Measurements from ENCODE around the gene TMEM31.

TMEM31 gene

DNA sequence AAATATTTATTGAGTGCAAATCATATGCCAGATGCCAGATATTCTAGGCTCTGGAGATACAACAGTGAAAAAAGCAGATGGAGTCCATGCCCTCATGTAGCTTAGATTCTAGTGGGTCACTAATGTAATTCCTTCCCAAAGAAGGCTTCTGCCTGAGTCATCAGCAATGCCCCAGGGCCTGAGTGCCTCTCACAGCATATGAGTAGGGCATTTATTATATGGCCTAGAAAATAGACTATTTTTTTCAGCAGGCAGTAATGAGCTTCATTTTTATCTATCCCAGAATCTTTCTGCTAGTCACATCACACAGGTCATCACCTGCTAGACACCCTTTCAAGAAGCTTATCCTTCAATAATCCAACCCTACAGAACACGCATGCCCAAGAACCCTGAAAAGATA is 22.3 kb downstream of the TMEM31 start:
- Histone ChIP-seq H3K36me3 (no peaks in the 10 kb centered on the region), H4K20me1 (no peaks in the 10 kb centered on the region), H3K4me1 (peaks cover 0 to 34% (median 17%) of the 10 kb centered on the region in 10 experiments; a peak in 14 of 20 replicates), H3K4me3 (no peak overlapping the region), H3K9me3 (replicated peaks in 1 of 11) (no peaks in the 10 kb centered on the region), H3K9ac (no peak overlapping the region), H3K27ac (no peak overlapping the region), H3K4me2 (no peak overlapping the region), H3K27me3 (peaks cover 0 to 24% (median 9%) of the 10 kb centered on the region in 11 experiments; a peak in 12 of 22 replicates)
- TF ChIP-seq Cebpa-rat (IDR thresholded peaks at IDR 0.05), result no peak

GRCh38 chrX:103734125-103734760 is 23.5 kb downstream of the TMEM31 start:
- H3K36me3 ChIP-seq, result no peaks in the 10 kb centered on the region
- peaks cover 0 to 12% (median 0%) of the 10 kb centered on the region in 11 experiments; a peak in 6 of 22 replicates for H3K27me3 ChIP-seq
- no peak overlapping the region for H3K4me2 ChIP-seq
- no peak overlapping the region for H3K27ac ChIP-seq
- TF ChIP-seq Cebpa-rat (IDR thresholded peaks at IDR 0.05), result no peak
- no peak overlapping the region for H3K4me3 ChIP-seq
- no peaks in the 10 kb centered on the region for H4K20me1 ChIP-seq
- no peaks in the 10 kb centered on the region for H3K9me3 ChIP-seq (replicated peaks in 1 of 11)
- H3K4me1 ChIP-seq, result peaks cover 0 to 29% (median 16%) of the 10 kb centered on the region in 10 experiments; a peak in 14 of 20 replicates
- H3K9ac ChIP-seq, result no peak overlapping the region

GRCh38 chrX:103737696-103738095 is 27.0 kb downstream of the TMEM31 start:
- TF ChIP-seq Cebpa-rat (IDR thresholded peaks at IDR 0.05), result no peak
- H3K9ac ChIP-seq, result no peak overlapping the region

DNA sequence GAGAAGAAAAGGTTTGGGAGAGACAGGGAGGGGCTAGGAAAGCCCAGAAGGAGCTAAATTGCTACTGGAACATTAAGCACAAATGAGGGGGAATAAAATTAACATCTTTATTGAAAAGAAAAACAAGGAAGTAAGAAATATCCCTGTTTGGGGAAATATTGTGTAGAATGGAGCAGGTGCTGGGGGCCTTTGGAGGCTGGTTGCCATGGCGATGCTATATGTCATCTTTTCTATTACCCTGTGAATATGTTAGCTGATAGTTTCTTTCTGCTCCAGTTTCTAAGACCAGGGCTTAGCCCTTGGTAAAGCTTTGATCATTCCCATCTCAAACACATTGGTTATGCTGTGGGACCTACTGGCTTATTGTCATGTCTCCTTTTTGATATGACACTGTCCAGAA is 28.7 kb downstream of the TMEM31 start:
- Histone ChIP-seq H4K20me1 (no peaks in the 10 kb centered on the region), H3K36me3 (no peaks in the 10 kb centered on the region), H3K9me3 (replicated peaks in 1 of 11) (no peaks in the 10 kb centered on the region), H3K4me1 (no peaks in the 10 kb centered on the region), H3K27ac (no peak overlapping the region), H3K27me3 (peaks cover 0 to 21% (median 0%) of the 10 kb centered on the region in 11 experiments; a peak in 7 of 22 replicates), H3K9ac (no peak overlapping the region), H3K4me3 (no peak overlapping the region), H3K4me2 (no peak overlapping the region)
- TF ChIP-seq Cebpa-rat (IDR thresholded peaks at IDR 0.05), result no peak

More at GRCh38 chrX:103737696-103738095, 27.0 kb downstream of the TMEM31 start:
- no peaks in the 10 kb centered on the region for H3K9me3 ChIP-seq (replicated peaks in 1 of 11)
- no peaks in the 10 kb centered on the region for H3K4me1 ChIP-seq
- no peaks in the 10 kb centered on the region for H4K20me1 ChIP-seq
- H3K4me3 ChIP-seq, result no peak overlapping the region
- H3K4me2 ChIP-seq, result no peak overlapping the region
- H3K36me3 ChIP-seq, result no peaks in the 10 kb centered on the region
- H3K27ac ChIP-seq, result no peak overlapping the region
- H3K27me3 ChIP-seq, result peaks cover 0 to 16% (median 0%) of the 10 kb centered on the region in 11 experiments; a peak in 7 of 22 replicates

DNA sequence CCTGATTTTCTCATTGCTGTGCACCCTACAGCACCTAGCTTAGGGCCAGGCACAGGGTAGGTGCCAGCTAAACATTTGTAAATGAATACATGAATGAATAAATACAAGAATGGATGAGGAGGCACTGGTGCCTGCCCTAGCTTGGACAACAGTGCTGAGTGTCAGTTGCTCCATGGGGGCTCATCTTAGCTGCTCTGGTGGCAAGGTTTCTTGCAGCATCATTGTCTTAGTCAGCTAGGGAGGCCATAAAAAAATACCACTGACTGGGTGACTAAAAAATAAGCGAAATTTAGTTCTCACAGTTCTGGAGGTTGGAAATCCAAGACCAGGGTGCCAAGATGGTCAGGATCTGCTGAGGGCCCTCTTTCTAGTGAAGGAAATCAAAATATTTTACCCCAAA is 31.2 kb downstream of the TMEM31 start:
- no peak overlapping the region for H3K9ac ChIP-seq

GRCh38 chrX:103742339-103742738 is 31.6 kb downstream of the TMEM31 start:
- Histone ChIP-seq H3K9ac (no peak overlapping the region), H3K36me3 (no peaks in the 10 kb centered on the region), H3K4me3 (no peak overlapping the region), H3K4me1 (no peaks in the 10 kb centered on the region), H4K20me1 (no peaks in the 10 kb centered on the region), H3K27ac (no peak overlapping the region), H3K9me3 (replicated peaks in 1 of 11) (no peaks in the 10 kb centered on the region), H3K4me2 (no peak overlapping the region), H3K27me3 (peaks cover 0 to 21% (median 0%) of the 10 kb centered on the region in 11 experiments; a peak in 6 of 22 replicates)
- TF ChIP-seq Cebpa-rat (IDR thresholded peaks at IDR 0.05), result no peak

More for the DNA sequence above, 31.2 kb downstream of the TMEM31 start:
- Histone ChIP-seq H3K4me1 (no peaks in the 10 kb centered on the region), H4K20me1 (no peaks in the 10 kb centered on the region), H3K27me3 (peaks cover 0 to 21% (median 0%) of the 10 kb centered on the region in 11 experiments; a peak in 6 of 22 replicates), H3K36me3 (no peaks in the 10 kb centered on the region), H3K9me3 (replicated peaks in 1 of 11) (no peaks in the 10 kb centered on the region), H3K4me2 (no peak overlapping the region), H3K27ac (no peak overlapping the region), H3K4me3 (no peak overlapping the region)
- TF ChIP-seq Cebpa-rat (IDR thresholded peaks at IDR 0.05), result no peak

- no peak for TF ChIP-seq Cebpa-rat (IDR thresholded peaks at IDR 0.05)
- H3K4me1 ChIP-seq, result no peaks in the 10 kb centered on the region
- H3K4me3 ChIP-seq, result no peak overlapping the region
These were observed 36.5 kb downstream of the TMEM31 start for GRCh38 chrX:103747163-103747562.

DNA sequence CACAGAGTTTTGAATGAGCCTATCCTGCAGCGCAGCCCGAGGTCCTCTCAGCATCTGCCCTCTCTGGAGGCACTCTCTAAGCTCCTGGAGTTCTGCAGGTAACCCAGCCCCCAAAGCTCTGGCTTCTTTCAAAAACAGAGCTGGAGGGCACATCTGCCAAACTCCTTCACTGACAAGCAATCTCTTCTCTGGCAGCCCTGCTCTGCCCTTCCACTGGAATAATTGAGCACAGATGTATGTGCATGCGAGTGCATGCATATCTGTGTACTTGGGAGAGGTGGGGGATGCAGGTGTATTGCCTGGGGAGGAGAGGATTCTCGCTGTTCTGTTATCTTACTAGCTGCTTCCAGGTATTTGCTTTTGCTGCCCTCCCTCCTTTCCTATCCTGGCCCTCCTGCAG is 43.7 kb downstream of the TMEM31 start:
- Histone ChIP-seq H4K20me1 (no peaks in the 10 kb centered on the region), H3K36me3 (no peaks in the 10 kb centered on the region)
- no peak for TF ChIP-seq Cebpa-rat (IDR thresholded peaks at IDR 0.05)

More at GRCh38 chrX:103747163-103747562, 36.5 kb downstream of the TMEM31 start:
- Histone ChIP-seq H3K9me3 (replicated peaks in 1 of 11) (no peaks in the 10 kb centered on the region), H3K4me2 (no peak overlapping the region), H3K27me3 (peaks cover 0 to 10% (median 0%) of the 10 kb centered on the region in 11 experiments; a peak in 5 of 22 replicates), H3K9ac (no peak overlapping the region), H4K20me1 (no peaks in the 10 kb centered on the region), H3K27ac (no peak overlapping the region), H3K36me3 (no peaks in the 10 kb centered on the region)

DNA sequence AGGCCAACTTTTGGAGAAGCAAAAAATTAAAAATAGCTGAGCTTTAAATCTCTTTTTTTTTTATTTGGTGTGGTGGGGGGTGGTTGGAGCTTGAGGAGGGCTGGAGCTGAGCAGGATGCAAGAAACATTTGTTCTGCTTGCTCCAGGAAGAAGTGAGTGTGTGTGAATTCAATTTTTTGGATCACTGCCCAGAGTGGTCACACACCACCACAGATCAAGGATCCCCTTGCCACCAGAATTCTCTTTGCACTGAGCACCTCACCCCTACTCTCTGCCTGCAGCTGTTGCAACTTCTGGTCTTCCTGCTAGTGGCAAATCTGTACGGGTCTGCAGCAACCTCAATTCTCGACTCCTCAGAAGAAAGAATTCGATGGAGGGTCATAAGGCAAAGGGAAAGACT is 46.0 kb downstream of the TMEM31 start:
- Histone ChIP-seq H3K4me2 (peak overlapping the region in 9 of 11 experiments; percentile 10 to 59 (median 30); a peak in 16 of 22 replicates), H3K36me3 (no peaks in the 10 kb centered on the region)

More for the DNA sequence above, 43.7 kb downstream of the TMEM31 start:
- Histone ChIP-seq H3K4me2 (no peak overlapping the region), H3K27me3 (peaks cover 0 to 11% (median 3%) of the 10 kb centered on the region in 11 experiments; a peak in 9 of 22 replicates), H3K9me3 (replicated peaks in 1 of 11) (peaks cover 7 to 13% (median 11%) of the 10 kb centered on the region in 11 experiments; a peak in 17 of 22 replicates), H3K4me1 (peaks cover 0 to 17% (median 15%) of the 10 kb centered on the region in 10 experiments; a peak in 16 of 20 replicates), H3K27ac (no peak overlapping the region), H3K4me3 (no peak overlapping the region), H3K9ac (no peak overlapping the region)

More for the DNA sequence above, 46.0 kb downstream of the TMEM31 start:
- Histone ChIP-seq H3K27ac (no peak overlapping the region), H3K9me3 (replicated peaks in 1 of 11) (peaks cover 7 to 15% (median 12%) of the 10 kb centered on the region in 11 experiments; a peak in 17 of 22 replicates), H3K4me1 (peaks cover 0 to 17% (median 15%) of the 10 kb centered on the region in 10 experiments; a peak in 16 of 20 replicates), H3K9ac (no peak overlapping the region), H4K20me1 (no peaks in the 10 kb centered on the region), H3K4me3 (no peak overlapping the region), H3K27me3 (peaks cover 0 to 11% (median 3%) of the 10 kb centered on the region in 11 experiments; a peak in 9 of 22 replicates)
- no peak for TF ChIP-seq Cebpa-rat (IDR thresholded peaks at IDR 0.05)

Measured in BLaER1 treated with 17β-estradiol and CSF1 and Interleukin-3, amounts not matched to agents 10 nM and 100 nM (cell line).